Stimulated activated CD4-positive, alpha-beta T cell treated with anti-CD3 and anti-CD28 coated beads, Interleukin-4, amount 100 ng/mL, for 4 hours (primary cell): ENCODE measurements around the gene RAPGEF4.
"Not testable (repeated sequence)": the region's sequence is repeated elsewhere in the genome, so short reads cannot be mapped to it uniquely, and the experiment has no call there.

ENCODE experiments used
- DNase-seq, 2 experiments: peaks; one replicate each; pipeline ENCODE4 v3.0.0-alpha.2; 2020

Gene RAPGEF4

DNA sequence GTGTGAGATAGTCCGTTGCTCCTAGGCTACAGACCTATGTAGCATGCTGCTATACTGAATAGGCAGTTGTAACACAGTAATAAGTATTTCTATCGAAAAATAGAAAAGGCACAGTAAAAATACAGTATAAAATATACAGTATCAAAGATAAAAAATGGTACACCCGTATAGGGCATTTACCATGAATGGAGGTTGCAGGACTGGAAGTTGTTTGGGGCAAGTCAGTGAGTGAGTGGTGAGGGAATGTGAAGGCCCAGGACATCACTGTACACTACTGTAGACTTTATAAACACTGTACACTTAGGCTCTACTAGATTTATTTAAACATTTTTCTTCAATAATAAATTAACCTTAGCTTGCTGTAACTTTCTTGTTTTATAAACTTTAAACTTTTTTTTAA lies 343.5 kb downstream of the RAPGEF4 start:
- no peak for DNase-seq

DNA sequence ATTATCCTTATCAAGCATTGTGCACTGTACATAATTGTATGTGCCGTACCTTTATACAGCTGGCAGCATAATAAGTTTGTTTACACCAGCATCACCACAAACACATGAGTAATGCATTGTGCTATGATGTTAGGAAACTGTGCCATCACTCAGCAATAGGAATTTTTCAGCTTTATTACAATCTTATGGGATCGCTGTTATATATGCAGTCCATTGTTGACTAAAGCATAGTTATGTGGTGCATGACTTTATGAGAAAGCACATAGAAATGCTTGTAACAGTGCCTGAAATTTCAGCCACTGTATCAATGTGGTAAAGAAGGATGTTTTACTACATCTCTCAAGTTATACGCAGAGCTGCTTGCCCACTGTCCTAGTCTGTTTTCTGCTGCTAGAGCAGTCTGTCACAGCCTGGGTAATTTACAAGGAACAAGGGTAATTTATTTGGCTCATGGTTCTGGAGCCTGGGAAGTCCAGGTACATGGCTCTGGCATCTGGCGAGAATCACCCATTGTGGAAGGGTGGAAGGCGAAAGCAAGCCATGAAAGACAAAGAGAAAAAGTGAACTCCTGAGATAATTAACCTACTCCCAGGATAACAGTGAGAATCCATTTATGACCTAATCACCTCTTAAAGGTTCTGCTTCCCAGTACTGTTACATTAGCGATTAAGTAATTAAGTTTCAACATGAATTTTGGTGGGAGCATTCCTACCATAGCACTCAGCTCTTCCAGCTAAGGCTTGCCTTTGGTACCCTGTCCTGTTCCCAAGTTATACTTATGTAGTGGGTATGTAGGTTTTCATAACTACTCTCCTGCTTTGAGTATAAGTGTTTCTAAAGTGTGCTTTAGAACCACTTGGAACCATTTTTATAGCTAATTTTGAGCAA lies 344.6 kb downstream of the RAPGEF4 start:
- DNase-seq = no peak

DNA sequence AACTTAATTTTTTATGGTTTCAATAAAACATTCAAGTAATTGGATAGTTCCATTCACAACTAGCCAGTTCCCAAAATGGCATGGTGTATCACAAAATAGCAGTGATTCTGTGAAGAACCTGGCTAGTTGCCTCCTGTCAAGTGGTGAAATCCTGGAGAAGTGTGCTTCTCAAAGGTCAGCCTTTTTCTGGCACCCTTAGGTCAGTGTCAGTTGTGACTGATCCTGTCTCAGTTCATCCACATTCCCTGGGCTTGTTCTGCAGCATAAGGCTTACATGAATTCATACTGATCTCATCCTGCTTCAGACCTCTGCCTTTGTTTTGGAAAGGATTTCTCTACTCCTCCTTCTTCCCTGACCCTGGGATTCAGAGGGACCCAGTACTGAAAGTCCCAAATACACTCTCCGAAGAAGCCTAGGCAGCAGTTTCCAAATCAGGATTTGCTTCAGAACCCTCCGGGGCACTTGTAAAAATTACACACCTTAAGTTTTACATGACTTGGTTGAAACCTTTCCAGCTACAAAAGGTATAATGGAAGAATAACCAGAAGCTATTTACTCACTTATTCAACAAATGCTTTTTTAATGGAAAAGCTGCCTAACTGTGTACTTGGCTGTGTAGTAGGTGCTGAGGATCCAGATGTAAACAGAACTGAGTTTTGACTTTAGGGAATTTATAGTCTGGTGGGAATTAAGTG lies 351.0 kb downstream of the RAPGEF4 start:
- no peak for DNase-seq

DNA sequence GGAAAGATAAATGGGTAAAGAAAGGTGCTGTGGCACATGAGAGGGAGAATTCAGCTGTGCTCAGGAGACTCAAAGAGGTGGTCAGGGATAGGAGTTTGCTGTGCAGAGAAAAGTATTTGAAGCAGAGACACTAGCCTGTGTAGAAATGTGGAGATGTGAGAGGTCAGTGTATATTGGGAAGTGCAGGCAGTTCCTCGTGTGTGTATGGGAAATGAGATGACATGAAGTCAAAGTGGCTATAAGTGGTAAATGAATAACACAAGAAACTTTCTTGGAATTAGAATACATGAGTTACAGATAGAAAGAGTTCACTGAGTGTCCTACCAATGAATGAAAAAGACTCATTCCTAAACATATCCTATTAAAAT lies 351.6 kb downstream of the RAPGEF4 start:
- DNase-seq = no peak

DNA sequence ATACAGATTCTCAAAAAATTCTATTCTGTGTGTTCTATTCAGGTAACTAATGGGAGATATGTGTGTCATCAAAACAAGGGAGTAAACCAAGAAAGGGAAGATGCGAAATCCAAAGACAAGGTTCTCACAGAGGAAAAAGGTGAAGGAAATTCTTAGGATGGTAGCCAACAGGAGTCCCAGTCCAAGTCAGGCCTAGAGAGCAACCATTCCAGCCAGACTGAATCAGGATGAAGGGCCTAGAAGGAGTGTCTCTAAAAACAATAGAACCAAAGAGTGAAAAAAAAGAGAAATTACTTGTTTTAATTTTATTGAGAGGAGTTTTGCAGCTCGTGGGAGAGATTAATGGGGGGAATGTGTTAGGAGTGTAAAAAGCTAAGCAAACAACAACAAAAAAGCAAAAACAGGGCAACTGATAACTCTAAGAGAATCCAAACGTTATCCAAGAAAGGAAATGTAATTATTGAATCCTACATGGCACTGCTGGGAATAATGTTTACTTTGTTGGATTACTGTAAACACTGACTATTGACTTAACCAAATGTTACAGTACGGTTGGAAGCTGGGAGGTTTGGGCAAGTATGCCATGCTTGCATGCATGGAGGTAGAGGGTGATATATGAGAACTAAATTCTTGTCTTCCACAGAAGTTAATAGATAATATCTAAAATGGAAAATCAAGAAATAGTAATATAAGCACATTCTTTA lies 352.3 kb downstream of the RAPGEF4 start:
- DNase-seq = no peak

DNA sequence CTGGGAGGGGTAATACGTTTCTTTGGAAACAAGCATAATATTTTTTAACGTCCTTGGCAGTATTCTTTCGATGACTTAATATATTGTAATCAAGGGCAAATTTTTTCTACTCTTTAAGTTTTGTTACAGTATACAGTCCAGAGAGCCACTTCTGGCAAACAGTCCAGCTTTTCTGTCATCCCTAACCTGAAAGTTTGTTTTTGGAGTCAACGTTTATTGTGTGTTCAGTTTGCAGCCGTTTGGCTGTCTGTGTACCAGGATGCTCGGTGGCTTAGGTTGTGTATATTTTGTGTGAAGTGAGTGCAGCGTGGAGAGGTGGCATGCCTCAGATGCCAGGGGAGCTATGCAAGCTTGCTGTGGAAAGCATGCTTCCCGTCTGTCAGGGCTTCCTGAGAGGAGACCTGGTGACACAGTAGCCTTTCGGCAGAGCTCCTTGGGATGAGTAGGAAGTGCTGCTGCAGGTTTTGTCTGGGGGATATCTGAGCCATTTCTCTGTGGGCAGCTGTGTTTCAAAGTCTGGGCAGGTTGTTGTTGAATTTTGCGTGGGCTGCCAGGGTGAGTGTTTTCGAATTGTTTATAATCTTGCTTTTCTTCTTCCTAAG lies 354.7 kb downstream of the RAPGEF4 start:
- DNase-seq = no peak

DNA sequence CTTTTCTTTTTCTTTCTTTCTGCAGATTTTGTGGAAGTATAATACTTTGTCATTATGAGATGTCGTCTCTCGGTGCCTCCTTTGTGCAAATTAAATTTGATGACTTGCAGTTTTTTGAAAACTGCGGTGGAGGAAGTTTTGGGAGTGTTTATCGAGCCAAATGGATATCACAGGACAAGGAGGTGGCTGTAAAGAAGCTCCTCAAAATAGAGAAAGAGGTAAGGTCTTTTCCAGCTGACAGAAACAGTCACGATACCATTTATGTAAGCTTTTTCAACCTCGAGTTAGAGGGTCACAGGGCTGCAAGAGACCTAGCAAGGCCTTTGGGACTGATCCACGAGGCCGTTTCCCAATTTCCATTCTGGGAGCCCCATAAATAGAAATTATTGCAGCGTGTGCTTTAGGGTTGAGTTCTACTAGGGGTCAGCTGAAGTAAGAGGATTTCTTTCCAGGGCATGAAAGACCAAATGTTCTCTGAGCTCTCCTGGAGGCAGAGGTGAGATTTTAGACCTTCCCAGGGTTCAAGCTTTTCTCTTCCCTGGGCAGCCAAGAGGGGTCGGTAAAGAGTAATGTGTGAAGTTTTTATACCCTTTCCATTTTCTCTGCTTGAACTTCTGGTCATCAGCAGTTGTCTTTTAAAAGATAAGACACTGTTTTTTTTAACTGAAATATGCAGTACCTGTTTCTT lies 355.5 kb downstream of the RAPGEF4 start:
- no peak for DNase-seq

DNA sequence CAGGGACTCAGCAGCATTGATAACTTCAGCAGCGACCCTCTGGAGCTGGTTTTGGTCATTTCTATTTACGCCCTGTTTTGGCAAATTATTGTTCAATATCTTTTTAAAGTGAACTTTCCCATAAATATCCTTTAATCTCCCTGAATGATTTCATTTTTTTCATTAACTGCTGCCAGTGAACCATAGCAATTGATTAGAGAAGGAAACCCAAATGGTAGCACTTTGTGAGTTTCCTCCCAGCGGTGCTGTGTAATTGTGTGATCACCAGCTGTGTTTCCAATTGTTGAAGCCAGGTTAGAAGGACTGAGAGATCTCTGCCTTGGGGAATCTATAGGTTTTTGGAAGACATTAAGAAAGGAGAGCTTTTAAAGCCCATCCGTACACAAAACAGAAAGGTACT lies 356.3 kb downstream of the RAPGEF4 start:
- no peak for DNase-seq

DNA sequence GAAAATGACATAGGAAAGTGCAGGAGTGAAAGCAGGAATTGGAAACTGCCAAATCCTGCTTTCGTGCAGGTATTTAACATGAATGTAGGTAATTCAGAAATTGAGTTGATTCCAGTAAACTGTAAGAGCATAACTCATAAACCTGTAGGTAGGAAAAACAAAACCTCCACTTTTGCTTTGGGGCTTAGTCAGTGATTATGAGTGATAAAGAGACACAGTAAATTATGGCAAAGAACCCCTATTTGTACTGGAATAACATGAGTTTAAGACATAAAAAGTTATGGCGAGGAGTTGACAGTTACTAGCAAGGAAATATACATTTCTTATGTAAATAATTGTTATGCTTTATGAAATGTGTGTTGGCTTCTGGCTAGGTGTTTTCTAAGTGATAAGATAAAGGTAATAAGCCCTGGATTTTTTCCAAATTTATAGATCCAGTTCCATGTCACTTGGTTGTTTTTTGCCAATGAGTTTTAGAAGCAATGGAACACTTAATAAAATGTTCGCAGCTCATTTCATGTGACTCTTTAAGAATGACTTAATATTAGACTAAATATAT lies 357.3 kb downstream of the RAPGEF4 start:
- no peak for DNase-seq

DNA sequence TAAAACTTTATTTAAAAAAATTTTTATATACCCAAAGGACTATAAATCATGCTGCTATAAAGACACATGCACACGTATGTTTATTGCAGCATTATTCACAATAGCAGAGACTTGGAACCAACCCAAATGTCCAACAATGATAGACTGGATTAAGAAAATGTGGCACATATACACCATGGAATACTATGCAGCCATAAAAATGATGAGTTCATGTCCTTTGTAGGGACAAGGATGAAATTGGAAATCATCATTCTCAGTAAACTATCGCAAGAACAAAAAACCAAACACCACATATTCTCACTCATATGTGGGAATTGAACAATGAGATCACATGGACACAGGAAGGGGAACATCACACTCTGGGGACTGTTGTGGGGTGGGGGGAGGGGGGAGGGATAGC lies 358.0 kb downstream of the RAPGEF4 start:
- DNase-seq = not testable (repeated sequence)

DNA sequence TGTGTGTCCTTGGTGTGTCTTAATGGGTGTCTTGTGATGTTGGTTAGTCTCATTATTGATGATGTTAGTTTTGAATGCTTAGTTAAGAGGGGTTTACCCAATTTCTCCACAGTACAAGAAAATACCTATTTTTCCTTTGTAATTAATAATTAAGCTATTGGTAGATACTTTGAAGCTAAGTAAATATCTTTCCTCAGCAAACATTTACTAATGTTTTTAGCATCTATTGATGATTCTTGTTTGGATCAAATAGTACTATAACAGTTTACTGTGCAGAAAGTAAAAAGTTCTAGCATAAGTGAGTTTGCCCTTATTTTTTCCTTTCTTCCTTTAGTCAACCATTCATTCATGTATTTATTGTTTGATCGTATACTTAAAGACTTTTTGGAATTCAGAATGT lies 359.1 kb downstream of the RAPGEF4 start:
- no peak for DNase-seq

DNA sequence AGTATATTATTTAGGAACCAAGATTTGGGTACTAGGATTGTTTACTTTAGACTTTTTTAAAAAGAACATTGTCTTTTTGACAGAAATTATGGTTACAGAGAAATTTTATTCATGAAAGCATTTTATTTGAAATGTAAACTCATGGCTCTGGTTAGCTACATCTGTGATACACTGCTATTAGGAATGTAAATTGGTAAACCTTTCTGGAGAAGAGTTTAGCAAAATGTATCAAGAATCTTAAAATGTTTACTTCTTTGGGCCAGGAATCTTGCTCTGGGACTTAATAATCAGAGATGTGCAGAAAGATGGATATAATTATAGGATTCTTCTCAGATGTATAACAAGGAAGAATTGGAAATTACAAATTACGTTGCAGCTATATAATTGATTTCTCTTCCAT lies 359.7 kb downstream of the RAPGEF4 start:
- DNase-seq = no peak

DNA sequence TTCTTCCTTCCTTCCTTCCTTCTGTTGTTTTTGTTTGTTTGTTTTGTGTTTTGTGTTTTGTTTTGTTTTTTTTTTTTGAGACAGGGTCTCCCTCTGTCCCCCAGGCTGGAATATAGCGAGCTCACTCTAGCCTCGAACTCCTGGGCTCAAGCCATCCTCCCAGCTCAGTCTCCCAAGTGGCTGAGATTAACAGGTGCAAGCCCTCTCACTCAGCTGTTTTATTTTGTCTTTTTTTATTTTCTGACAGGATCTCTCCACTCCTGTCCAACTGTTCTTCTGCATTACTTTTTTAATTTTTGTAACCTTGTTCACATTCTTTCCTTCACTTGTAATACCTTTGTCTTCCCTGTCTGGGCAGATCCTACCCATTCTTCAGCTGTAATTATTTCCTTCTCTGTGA lies 363.6 kb downstream of the RAPGEF4 start:
- DNase-seq = no peak

DNA sequence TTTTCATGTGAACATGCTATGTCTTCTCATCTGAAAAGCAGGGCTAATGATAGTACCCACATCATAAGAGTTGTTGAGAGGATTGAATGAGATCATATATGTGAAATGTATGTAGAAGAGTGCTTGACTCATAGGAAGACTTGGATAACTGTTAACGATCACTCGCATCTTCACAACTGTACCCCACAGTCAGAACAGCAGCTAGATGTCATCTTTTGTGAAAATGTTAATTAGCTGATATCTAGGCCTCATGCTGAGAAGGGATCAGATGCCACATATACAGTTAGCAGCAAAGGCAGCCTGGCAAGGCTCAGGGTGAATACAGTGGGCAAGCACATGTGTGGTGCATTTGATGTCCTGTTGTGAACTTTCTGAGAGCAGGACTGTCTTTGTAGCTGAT lies 364.2 kb downstream of the RAPGEF4 start:
- no peak for DNase-seq

DNA sequence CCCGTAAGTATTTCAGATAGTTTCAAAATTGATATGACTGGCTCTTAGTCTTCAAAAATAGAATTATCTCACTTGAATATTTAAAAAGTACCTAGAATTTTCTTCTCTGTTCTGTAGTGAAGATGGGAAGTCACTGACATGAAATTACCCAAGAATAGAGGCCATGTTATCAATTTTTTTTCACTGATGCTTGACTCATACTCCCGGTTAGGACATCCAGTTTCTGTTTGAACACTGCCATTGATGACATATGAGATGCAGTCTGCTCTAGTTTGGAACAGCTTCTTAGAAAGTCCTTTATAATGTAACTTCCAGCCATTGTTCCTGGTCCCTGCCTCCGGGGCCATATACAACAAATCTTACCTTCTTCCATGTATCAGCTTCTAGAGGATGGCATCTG lies 366.0 kb downstream of the RAPGEF4 start:
- no peak for DNase-seq
